ENCODE results near the gene MYO1D.

The MYO1D gene

DNA sequence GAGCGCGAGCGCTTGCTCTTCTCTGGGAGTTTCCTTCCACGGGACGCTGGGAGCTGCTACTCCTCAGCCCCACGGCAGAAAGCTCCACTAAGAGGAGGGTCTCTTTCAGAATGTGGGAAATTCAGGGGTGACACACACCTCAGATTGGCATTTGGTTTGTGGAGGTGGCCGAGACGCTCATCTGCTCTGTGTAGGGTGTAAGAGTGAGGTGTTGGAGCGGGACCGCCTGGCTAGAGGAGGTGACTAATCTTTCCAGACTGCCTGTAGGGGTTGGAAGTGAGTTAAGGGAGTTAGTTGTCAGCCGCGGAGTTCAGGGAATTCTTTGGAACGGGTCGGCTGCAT lies 431.9 kb downstream of the MYO1D start:
- DNase-seq: no peak

- DNase-seq: peak; percentile 97
These were observed 432.4 kb downstream of the MYO1D start, which contains the start of gene PSMD11 for GRCh38 chr17:32444301-32445073. TSS of gene PSMD11 (plus strand) at chr17:32444510. CDS start at chr17:32444524, 14 bp downstream.

DNA sequence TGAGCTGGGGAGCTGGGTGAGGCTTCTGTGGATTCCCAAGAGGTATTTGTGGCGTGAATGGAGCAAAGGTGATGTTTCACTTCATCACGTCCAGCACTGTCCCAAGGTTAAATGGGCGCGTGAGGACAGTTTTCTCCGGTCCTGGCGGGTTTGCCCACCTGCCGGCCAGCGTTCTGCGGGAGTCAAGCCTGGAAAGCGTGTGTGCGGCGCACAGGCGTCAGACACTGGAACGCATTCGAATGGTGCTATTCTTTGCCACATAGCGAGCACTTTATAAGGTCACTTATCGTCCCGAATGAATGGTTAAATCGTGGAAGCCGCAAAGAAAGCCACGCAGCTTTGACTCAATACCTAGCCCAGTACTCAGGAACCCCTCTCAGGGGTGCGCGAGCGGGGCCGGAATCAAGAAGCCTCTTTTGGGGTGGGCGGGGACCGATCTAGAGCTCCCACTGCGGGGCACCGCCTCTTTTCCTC lies 433.1 kb downstream of the MYO1D start:
- DNase-seq: no peak

All from NCI-H2171 (cell line).